ENCODE data around the gene OPCML. TPM values are rescaled to one million over a fixed set of nuclear protein-coding genes. Genes with fewer than 3 reads are reported as not detected.
A peak's percentile ranks its signal among the peaks of the same experiment; 100 is the strongest.

Gene OPCML
- total RNA-seq, 2 experiments from 2014 or later, result not detected

DNA sequence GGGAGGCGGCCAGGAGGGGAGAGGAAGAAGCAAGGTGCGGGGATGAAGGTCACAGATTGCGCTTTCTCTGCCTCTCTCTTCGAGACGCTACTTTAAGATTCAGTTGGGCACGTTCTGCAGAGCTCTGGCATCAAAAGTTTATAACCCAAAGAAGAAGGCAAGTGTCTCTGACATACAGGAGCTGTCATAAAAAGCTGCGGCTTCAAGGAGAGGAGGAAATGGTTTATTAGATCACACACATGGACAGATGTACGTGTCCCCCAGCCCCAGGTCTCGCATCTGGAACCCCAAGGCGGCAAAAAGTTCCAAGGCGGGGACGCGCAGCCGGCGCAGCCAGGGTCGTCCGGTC, 589.0 kb downstream of the OPCML start:
- Mint-ChIP-seq H3K27me3 (ENCODE audit: low read depth) (peaks cover 29% of the 10 kb centered on the region), H3K9me3 (ENCODE audit: insufficient read depth) (no peaks in the 10 kb centered on the region), H3K4me3 (no peak overlapping the region), H3K4me1 (ENCODE audit: low read depth) (peaks cover 6% of the 10 kb centered on the region), H3K27ac (no peak overlapping the region), H3K36me3 (ENCODE audit: low read depth) (no peaks in the 10 kb centered on the region)
- CTCF ChIA-PET, result no interaction called here
- POLR2A ChIA-PET, result interaction anchor here (0.6 kb wide), 1 partner anchor 374 kb away, joined by 3 read pairs; no protein-coding TSS in a partner anchor
- ATAC-seq (no peak), DNase-seq (no peak)

DNA sequence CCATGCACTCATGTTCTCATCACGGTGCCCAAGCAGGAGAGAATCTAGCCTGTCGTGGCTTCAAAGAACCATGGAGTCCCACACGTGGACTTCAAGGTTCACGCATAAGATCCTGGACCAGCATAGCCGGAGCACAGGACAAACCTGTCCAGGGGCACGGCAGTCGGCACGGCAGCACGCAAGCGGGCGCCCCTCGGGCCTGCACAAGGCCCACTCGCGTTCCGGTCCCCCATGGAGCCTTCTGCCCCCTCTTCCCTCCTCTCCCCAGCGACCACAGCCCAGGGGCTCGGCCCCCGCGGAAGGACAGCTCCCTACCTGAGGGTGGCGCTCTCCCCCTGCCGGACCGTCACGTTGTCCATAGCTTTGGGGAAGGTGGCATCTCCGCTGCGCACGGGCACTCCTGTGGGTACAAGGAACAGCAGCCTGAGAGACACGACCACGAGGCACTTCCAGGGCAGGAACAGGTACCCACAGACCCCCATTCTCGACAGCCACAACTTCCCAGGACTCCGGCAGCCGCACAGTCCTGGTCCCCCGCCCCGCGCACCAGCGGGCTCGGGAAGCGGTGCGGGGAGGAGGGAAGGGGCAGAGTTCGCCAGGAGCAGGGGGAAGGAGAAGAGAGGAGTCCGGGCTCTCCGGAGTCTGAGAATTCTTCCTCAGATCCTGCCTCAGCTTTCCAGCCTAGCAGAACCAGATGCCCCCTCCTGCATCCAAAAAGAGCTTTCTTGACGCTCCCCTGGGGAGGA, 589.5 kb downstream of the OPCML start:
- ATAC-seq (no peak), DNase-seq (no peak)
- Mint-ChIP-seq H3K4me1 (ENCODE audit: low read depth) (peaks cover 6% of the 10 kb centered on the region), H3K4me3 (no peak overlapping the region), H3K27me3 (ENCODE audit: low read depth) (peaks cover 29% of the 10 kb centered on the region), H3K27ac (no peak overlapping the region), H3K9me3 (ENCODE audit: insufficient read depth) (no peaks in the 10 kb centered on the region), H3K36me3 (ENCODE audit: low read depth) (no peaks in the 10 kb centered on the region)
- CTCF ChIA-PET, result no interaction called here
- POLR2A ChIA-PET, result interaction anchor here (0.6 kb wide), 1 partner anchor 374 kb away, joined by 3 read pairs; no protein-coding TSS in a partner anchor

DNA sequence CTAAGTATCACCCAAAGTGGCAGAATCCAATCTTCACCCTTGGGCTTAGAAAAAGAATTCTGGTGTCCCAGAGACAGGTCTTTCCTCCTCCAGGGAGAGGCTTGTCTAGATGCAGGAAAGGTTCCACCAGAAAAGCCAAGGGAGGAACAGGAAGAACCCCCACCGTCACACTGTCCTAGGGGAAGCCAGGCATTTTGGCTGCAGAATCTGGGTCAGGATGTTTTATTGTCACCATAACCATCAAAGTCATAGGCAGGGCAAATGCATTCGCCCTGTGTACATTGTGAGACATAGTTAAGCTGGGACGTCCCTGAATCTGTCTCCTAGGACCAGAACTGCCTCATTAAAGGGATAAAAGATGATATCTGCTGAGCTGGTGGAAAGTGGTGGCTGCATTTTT, 590.5 kb downstream of the OPCML start:
- Mint-ChIP-seq H3K36me3 (ENCODE audit: low read depth) (no peaks in the 10 kb centered on the region), H3K27me3 (ENCODE audit: low read depth) (peaks cover 29% of the 10 kb centered on the region), H3K9me3 (ENCODE audit: insufficient read depth) (no peaks in the 10 kb centered on the region), H3K27ac (no peak overlapping the region), H3K4me1 (ENCODE audit: low read depth) (peaks cover 6% of the 10 kb centered on the region), H3K4me3 (no peak overlapping the region)
- no peak for ATAC-seq
- ChIA-PET POLR2A (no interaction called here), CTCF (interaction anchor here (0.8 to 2.0 kb wide), 11 partner anchors 7 to 663 kb away, joined by 3 to 6 read pairs (median 4); no protein-coding TSS in a partner anchor)
- DNase-seq, result no peak

DNA sequence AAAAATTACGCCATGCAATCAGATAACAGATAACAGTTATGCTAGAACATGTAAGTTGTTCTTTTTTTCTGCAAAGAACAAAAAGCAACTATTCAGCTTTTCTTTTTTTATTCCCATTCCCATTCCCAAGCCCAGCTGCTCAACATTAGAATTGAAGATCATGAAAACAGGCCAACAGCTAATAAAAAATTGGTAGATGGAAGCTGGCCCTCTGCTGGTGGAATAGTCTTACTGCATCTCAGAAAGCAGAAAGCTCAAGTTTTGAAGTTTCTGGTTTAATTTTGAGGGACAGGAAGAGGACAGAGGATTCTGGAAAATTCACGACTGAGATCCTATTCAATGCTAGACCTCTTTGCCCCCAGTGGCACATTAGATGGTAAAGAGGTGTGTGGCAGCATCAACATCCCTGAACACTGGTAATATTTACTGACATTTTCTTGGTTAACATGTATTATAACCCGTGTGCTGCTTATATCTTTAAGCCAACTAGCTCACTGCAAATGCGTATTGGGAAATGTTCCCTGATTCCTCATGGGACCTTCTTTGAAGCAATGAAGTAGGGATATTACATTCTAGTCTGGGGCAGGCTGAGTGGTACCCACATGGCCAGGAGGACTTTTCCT, 591.2 kb downstream of the OPCML start:
- ChIA-PET POLR2A (interaction anchor here (0.6 kb wide), 1 partner anchor 9 kb away, joined by 6 read pairs; no protein-coding TSS in a partner anchor), CTCF (interaction anchor here (0.6 to 2.0 kb wide), 26 partner anchors 8 to 1193 kb away, joined by 3 to 10 read pairs (median 4); no protein-coding TSS in a partner anchor)
- no peak overlapping the region for H3K4me3 Mint-ChIP-seq
- H3K4me1 Mint-ChIP-seq (ENCODE audit: low read depth), result peaks cover 6% of the 10 kb centered on the region
- no peaks in the 10 kb centered on the region for H3K36me3 Mint-ChIP-seq (ENCODE audit: low read depth)
- no peaks in the 10 kb centered on the region for H3K9me3 Mint-ChIP-seq (ENCODE audit: insufficient read depth)
- peaks cover 29% of the 10 kb centered on the region for H3K27me3 Mint-ChIP-seq (ENCODE audit: low read depth)
- no peak for ATAC-seq
- peak; percentile 28 for DNase-seq
- no peak overlapping the region for H3K27ac Mint-ChIP-seq

DNA sequence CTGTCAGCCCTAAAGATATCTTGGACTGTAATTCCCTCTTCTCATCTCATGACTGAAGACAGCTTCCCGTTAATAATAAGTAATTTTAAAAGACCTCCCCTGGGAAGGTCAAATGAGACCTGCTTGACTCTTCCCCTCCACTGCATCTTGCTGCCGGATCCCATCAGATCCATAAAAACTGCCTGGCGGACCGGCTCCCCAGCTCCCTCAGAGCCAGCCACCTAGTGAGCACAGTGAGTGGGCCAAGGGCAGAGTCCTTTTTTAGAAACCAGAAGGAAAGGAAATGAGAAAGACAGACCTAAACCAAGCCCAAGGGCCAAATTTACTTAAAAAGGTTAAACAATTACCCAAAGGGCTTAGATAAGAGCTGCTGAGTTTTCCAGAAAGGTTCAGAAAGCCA, 595.3 kb downstream of the OPCML start:
- no peak for ATAC-seq
- H3K27ac Mint-ChIP-seq, result no peak overlapping the region

DNA sequence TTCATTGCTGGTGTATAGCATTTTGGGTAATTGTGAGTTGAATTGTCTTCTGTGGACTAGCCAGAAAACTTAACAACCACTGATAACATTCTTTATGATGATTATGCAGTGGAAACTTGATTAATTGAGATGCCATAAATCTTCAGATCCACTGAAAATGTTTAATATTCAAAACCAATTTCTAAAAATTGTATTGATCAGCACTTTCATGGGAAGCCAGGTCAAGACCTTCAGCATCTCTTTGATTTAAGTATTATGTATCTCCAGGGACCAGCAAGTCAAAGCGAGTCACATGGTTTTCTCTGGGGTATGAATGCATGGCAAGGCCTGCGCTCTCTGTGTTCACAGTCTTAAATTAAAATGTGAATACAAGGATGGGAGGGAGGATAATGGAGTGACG, 596.9 kb downstream of the OPCML start:
- ATAC-seq (no peak), DNase-seq (no peak)
- Mint-ChIP-seq H3K36me3 (ENCODE audit: low read depth) (no peaks in the 10 kb centered on the region), H3K9me3 (ENCODE audit: insufficient read depth) (no peaks in the 10 kb centered on the region), H3K4me1 (ENCODE audit: low read depth) (no peaks in the 10 kb centered on the region), H3K4me3 (no peak overlapping the region), H3K27ac (no peak overlapping the region), H3K27me3 (ENCODE audit: low read depth) (no peaks in the 10 kb centered on the region)
- POLR2A ChIA-PET, result no interaction called here
- CTCF ChIA-PET, result no interaction called here

More for the DNA sequence above, 595.3 kb downstream of the OPCML start:
- Mint-ChIP-seq H3K27me3 (ENCODE audit: low read depth) (peaks cover 4% of the 10 kb centered on the region), H3K9me3 (ENCODE audit: insufficient read depth) (no peaks in the 10 kb centered on the region), H3K4me1 (ENCODE audit: low read depth) (no peaks in the 10 kb centered on the region), H3K36me3 (ENCODE audit: low read depth) (no peaks in the 10 kb centered on the region), H3K4me3 (no peak overlapping the region)
- DNase-seq, result no peak
- ChIA-PET CTCF (no interaction called here), POLR2A (no interaction called here)

DNA sequence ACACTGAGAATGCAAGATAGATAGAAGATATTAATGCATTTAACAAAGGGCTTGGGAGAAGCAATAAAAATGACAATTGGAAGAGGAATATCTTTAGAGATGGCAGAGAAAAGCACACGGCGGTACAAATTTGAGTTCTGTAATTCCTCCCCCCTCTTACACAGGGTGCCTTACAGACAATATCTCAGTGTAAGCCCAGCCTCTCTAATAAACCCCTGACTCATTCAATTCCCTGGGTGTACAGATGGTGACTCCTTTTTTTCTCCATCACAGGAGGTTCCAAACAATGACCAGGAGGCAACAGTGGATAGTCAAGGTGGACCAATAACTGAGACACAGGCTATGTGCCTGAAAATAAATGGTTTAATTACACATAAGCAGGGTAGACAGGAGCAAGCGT, 598.6 kb downstream of the OPCML start:
- Mint-ChIP-seq H3K9me3 (ENCODE audit: insufficient read depth) (no peaks in the 10 kb centered on the region), H3K36me3 (ENCODE audit: low read depth) (no peaks in the 10 kb centered on the region), H3K4me1 (ENCODE audit: low read depth) (no peaks in the 10 kb centered on the region), H3K27ac (no peak overlapping the region), H3K4me3 (no peak overlapping the region), H3K27me3 (ENCODE audit: low read depth) (no peaks in the 10 kb centered on the region)
- DNase-seq, result no peak
- no peak for ATAC-seq
- ChIA-PET POLR2A (no interaction called here), CTCF (no interaction called here)

DNA sequence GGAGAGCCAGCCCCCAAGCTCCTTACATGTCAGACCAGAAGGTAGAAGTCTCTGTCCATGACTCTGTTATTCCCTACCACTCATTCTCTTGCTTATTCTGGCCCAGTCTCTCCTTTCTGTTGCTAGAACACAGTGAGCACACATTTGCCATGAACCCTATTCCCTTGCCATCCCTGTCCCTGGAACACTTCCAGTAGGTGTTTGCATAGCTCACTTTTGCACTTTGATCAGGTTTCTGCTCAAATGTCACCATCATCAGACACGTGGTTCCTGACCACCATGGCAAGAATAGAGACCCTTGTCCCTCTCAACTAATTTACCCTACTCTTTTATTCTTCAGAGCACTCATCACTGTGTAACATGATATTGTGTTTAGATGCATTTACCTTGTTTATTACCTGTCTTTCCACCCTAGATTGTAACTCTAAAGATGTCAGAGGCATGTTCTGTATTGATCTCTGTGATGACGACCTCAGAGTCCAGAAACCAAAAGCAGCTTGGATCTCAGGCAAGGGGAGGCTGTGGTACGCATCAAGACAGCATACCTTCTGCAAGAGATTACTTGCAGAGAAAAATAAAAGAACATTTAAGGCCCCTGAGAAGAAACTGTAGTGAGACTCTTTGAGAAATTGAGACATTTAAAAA, 606.4 kb downstream of the OPCML start:
- Mint-ChIP-seq H3K4me3 (no peak overlapping the region), H3K27ac (no peak overlapping the region), H3K27me3 (ENCODE audit: low read depth) (peaks cover 4% of the 10 kb centered on the region), H3K36me3 (ENCODE audit: low read depth) (no peaks in the 10 kb centered on the region), H3K4me1 (ENCODE audit: low read depth) (no peaks in the 10 kb centered on the region), H3K9me3 (ENCODE audit: insufficient read depth) (no peaks in the 10 kb centered on the region)
- CTCF ChIA-PET, result interaction anchor here (0.6 kb wide), 1 partner anchor 472 kb away, joined by 3 read pairs; no protein-coding TSS in a partner anchor
- no peak for ATAC-seq
- no peak for DNase-seq
- POLR2A ChIA-PET, result no interaction called here

DNA sequence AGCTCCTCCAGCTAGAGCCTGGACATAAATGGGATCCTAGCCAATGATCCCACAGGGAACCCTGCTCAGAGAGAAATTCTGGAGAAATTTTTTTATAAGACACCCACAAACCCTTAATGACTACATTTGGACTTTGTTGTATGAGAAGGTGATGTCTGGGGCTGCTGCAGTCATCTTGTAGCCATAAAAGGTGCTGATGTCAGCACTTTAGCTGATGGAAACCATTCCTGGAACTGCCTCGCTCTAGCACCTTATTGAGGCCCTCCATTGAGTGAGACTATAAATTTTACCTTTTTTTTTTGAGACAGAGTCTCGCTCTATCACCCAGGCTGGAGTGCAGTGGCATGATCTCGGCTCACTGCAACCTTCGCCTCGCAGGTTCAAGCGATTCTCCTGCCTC, 610.7 kb downstream of the OPCML start:
- ATAC-seq (no peak), DNase-seq (no peak)
- Mint-ChIP-seq H3K27ac (no peak overlapping the region), H3K4me3 (no peak overlapping the region), H3K27me3 (ENCODE audit: low read depth) (no peaks in the 10 kb centered on the region), H3K4me1 (ENCODE audit: low read depth) (no peaks in the 10 kb centered on the region), H3K36me3 (ENCODE audit: low read depth) (no peaks in the 10 kb centered on the region), H3K9me3 (ENCODE audit: insufficient read depth) (no peaks in the 10 kb centered on the region)
- ChIA-PET POLR2A (no interaction called here), CTCF (no interaction called here)

DNA sequence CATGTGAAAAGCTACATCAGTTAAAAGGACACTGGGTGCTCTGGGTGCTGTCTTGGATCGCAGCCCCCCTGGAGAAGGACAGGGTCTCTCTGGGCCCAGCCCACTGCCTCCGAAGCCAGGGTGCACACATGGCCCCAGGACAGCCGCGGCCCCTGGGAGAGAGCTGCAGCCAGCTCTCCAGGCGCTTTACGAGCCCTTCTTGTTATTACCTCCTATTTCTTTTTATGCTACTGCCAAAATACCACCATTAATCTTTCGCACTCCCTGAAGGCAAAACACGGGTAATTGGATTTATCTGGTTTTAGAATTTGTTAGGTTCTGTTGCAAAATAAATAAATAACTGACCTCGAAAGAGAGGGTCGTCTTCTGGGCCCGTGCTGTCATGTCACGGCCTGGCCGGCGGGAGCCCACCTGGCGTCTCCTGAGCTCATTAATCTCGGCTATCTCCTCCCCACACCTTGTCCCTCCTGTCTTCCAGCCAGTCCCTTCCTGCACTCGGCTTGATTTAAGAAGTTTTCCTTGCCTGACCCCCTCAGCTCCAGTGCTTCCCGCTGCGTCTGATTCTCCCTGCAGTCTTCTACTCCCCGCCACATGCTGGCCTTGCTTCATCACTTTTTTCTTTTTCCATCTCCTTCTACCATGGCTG, 611.7 kb downstream of the OPCML start:
- no peaks in the 10 kb centered on the region for H3K27me3 Mint-ChIP-seq (ENCODE audit: low read depth)
- POLR2A ChIA-PET, result no interaction called here
- CTCF ChIA-PET, result interaction anchor here (1.4 kb wide), 1 partner anchor 20 kb away, joined by 4 read pairs; no protein-coding TSS in a partner anchor
- H3K27ac Mint-ChIP-seq, result no peak overlapping the region
- H3K4me3 Mint-ChIP-seq, result no peak overlapping the region
- no peak for DNase-seq
- H3K36me3 Mint-ChIP-seq (ENCODE audit: low read depth), result no peaks in the 10 kb centered on the region
- no peaks in the 10 kb centered on the region for H3K4me1 Mint-ChIP-seq (ENCODE audit: low read depth)
- no peak for ATAC-seq
- no peaks in the 10 kb centered on the region for H3K9me3 Mint-ChIP-seq (ENCODE audit: insufficient read depth)

DNA sequence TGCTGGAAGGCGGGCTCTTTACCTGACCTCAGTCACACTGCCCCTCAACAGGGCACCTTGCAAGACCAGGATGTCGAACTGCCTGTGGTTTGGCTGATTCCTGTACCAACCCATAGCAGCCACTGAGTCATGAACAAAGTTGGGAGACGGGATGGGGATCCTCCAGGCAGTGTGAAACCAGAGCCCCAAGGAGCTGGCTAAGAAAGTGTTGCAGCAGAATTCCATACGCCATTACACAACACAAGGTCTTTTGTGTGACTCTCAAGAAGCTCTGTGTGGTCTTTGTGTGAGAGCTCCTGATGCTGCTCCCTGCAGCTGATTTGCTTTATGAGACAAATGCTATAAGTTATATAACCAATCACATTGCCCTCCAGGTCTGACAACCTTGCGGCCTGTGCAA, 617.7 kb downstream of the OPCML start:
- no peaks in the 10 kb centered on the region for H3K9me3 Mint-ChIP-seq (ENCODE audit: insufficient read depth)
- H3K36me3 Mint-ChIP-seq (ENCODE audit: low read depth), result no peaks in the 10 kb centered on the region
- DNase-seq (no peak), ATAC-seq (no peak)
- no peak overlapping the region for H3K27ac Mint-ChIP-seq
- ChIA-PET CTCF (no interaction called here), POLR2A (no interaction called here)
- no peak overlapping the region for H3K4me3 Mint-ChIP-seq
- no peaks in the 10 kb centered on the region for H3K27me3 Mint-ChIP-seq (ENCODE audit: low read depth)
- no peaks in the 10 kb centered on the region for H3K4me1 Mint-ChIP-seq (ENCODE audit: low read depth)

DNA sequence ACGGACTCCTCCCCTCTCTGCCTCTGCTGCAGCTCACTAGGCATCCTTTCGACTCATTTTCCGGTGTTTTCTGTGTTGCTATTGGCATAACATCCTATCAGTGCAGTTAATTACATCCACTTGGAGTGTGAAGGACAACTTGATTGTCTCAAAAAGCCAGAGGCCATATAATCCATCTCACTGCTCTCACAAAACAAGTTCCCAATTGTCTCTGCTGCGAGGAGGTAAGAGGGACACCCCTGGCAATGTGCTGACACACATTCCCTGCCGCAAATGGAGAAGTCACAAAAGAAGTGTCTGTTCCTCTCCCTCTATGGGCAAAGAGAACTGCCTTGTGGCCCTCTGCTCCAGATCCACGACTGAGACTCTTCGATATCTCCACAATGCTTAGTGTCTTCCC, 618.4 kb downstream of the OPCML start:
- H3K27ac Mint-ChIP-seq, result no peak overlapping the region
- H3K4me1 Mint-ChIP-seq (ENCODE audit: low read depth), result no peaks in the 10 kb centered on the region
- no peaks in the 10 kb centered on the region for H3K36me3 Mint-ChIP-seq (ENCODE audit: low read depth)
- no peak for ATAC-seq
- no peak overlapping the region for H3K4me3 Mint-ChIP-seq
- ChIA-PET CTCF (no interaction called here), POLR2A (no interaction called here)
- no peaks in the 10 kb centered on the region for H3K27me3 Mint-ChIP-seq (ENCODE audit: low read depth)
- no peaks in the 10 kb centered on the region for H3K9me3 Mint-ChIP-seq (ENCODE audit: insufficient read depth)
- no peak for DNase-seq

Data from activated CD8-positive, alpha-beta T cell treated with anti-CD3 and anti-CD28 coated beads, Interleukin-2, amount 10 ng/mL, durations not matched to agents 7 days and 5 days (primary cell).